GM13976 (cell line): ENCODE results near the gene MBD4.
"Not testable (repeated sequence)": the region's sequence is repeated elsewhere in the genome, so short reads cannot be mapped to it uniquely, and the experiment has no call there.

Source experiments
- DNase-seq: peaks from one replicate; pipeline ENCODE4 v3.0.0; 2012; ENCODE audit warnings: low spot score
- CTCF ChIP-seq: IDR thresholded peaks from 2 replicates; pipeline ENCODE4 v1.5.1; 2012; ENCODE audit warnings: borderline replicate concordance, mild to moderate bottlenecking; ENCODE audit not compliant: insufficient read depth; ENCODE audit errors: extremely low read depth, missing control alignments, control extremely low read depth
- in situ Hi-C: fragments of 300-500 bp; cut with MboI; formaldehyde crosslinking; loops from one replicate; pipeline ENCODE4 v1.12.0; 2022; ENCODE audit warnings: low sequenced_read_pairs, mixed read lengths, inconsistent platforms; ENCODE audit not compliant: unreplicated experiment

MBD4 gene

GRCh38 chr3:129483870-129484269, 44.1 kb upstream of the MBD4 start:
- in situ Hi-C loops, result loop anchor here (25.0 kb wide), 1 partner anchor 353 kb away; no protein-coding TSS in a partner anchor
- TF ChIP-seq CTCF, result no peak
- no peak for DNase-seq

GRCh38 chr3:129482721-129483120, 43.0 kb upstream of the MBD4 start:
- no peak for DNase-seq
- in situ Hi-C loops, result loop anchor here (25.0 kb wide), 1 partner anchor 355 kb away; no protein-coding TSS in a partner anchor
- no peak for TF ChIP-seq CTCF

- TF ChIP-seq CTCF, result no peak
- in situ Hi-C loops, result loop anchor here (25.0 kb wide), 1 partner anchor 355 kb away; no protein-coding TSS in a partner anchor
These were observed 42.1 kb upstream of the MBD4 start for GRCh38 chr3:129481766-129482332.

GRCh38 chr3:129481225-129481765, 41.5 kb upstream of the MBD4 start:
- not testable (repeated sequence) for DNase-seq
- in situ Hi-C loops, result loop anchor here (25.0 kb wide), 1 partner anchor 356 kb away; no protein-coding TSS in a partner anchor

More at GRCh38 chr3:129481766-129482332, 42.1 kb upstream of the MBD4 start:
- no peak for DNase-seq

GRCh38 chr3:129476586-129476985, 36.8 kb upstream of the MBD4 start:
- in situ Hi-C loops, result loop anchor here (25.0 kb wide), 1 partner anchor 361 kb away; no protein-coding TSS in a partner anchor
- DNase-seq, result no peak
- no peak for TF ChIP-seq CTCF

GRCh38 chr3:129475863-129476262, 36.1 kb upstream of the MBD4 start:
- in situ Hi-C loops, result loop anchor here (25.0 kb wide), 1 partner anchor 361 kb away; no protein-coding TSS in a partner anchor
- no peak for DNase-seq

More at GRCh38 chr3:129475863-129476262, 36.1 kb upstream of the MBD4 start:
- TF ChIP-seq CTCF, result no peak
